Kasumi-1 (cell line): ENCODE measurements around the gene DDX39B.
"Not testable (repeated sequence)": the region's sequence is repeated elsewhere in the genome, so short reads cannot be mapped to it uniquely, and the experiment has no call there.

Experiments used
- DNase-seq, 2 experiments: peaks; one replicate each; lab custom pipeline; 2025; lab: John Stamatoyannopoulos, UW

The DDX39B gene

DNA sequence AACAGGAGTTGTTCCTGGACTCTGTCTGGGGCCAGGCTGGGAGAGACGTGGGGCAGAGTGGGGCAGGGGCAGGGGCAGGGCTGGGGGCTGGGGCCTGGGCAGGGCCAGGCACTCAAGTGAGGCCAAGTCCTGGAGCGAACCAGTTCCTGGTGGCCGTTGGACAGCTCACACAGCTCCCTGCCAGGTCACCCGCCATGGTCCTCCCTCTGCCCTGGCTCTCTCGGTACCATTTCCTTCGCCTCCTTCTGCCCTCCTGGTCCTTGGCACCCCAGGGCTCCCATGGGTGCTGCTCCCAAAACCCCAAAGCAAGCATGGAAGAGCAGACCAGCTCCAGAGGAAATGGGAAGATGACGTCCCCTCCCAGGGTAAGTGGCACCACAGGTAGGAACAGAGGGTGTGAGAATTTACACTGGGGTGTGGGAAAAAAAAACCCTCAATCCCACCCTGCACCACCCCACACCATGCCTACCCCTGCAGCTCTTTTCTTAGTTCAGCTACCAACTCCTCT, 12.9 kb downstream of the DDX39B start, which contains the start of gene MCCD1:
MCCD1 (plus strand) TSS at position 142 of the 508 bp plus-strand sequence; CDS start at position 195, 53 bp downstream.
- no peak for DNase-seq

DNA sequence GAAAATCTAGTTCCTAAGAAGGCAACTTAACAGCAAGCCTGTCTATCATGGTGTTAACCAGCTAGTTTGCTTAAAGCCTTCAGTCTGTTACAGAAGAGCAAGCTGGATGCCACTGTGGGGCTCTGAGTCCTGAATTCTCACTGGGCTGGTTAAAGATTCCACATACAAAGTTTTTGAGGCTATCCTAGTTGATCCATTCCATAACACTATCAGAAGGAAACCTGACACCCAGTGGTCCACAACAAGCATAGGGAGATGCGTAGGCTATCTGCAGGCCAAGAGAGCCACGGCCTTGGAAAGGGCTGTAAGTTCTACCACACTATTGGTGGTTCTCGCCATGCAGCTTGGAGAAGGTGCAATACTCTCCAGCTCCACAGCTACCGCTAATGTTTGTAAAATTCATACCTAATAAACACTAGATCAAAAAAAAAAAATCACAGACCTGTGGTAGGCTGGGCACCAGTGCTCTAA, 13.5 kb downstream of the DDX39B start:
- no peak for DNase-seq

GRCh38 chr6:31525932-31526591, 15.7 kb downstream of the DDX39B start:
- DNase-seq: no peak

DNA sequence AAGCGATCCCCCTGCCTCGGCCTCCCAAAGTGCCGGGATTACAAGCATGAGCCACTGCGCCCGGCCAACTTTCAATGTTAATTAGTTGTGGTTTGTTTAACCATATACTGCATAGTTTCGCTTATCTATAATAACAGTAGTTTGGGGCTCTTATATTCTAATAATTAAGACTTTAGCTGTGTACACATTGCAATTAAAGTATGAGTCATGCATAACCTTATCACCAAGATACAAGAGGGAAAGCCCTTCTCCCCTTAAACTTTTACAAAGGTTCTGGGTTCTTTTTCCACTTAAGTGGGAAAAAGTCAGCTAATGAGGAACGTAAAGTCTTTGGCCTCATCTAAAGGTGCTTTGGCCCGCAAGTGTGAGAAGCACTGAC, 16.3 kb downstream of the DDX39B start:
- no peak for DNase-seq

GRCh38 chr6:31521835-31522234, 20.0 kb downstream of the DDX39B start:
- no peak for DNase-seq

- DNase-seq: no peak
Measured at GRCh38 chr6:31513456-31514165, 28.2 kb downstream of the DDX39B start.

- DNase-seq: no peak
Measured at GRCh38 chr6:31510007-31510406, 31.8 kb downstream of the DDX39B start.

GRCh38 chr6:31509036-31509435, 32.8 kb downstream of the DDX39B start:
- not testable (repeated sequence) for DNase-seq

GRCh38 chr6:31502586-31502985, 39.2 kb downstream of the DDX39B start:
- DNase-seq: peak in 1 of 2 experiments; percentile 8

DNA sequence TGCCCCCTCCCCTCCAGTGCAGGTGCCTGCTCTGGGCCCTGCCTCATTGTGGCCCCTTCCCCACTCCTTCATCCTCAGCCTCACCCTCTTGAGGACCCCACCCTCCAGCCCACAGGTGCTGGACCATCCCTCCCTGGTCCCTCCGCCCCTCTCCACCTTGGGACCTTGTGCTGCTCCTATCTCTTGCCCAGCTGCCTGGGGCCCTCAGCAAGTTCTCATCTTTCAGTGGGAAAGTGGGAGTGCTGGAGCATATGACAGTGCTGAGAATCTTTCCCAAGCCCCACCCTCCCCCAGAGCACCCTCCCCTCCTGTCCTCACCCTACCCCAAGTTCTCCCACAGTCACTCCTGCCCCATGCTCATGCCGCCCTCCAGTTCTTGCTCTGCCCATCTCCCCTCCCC, 42.2 kb downstream of the DDX39B start:
- not testable (repeated sequence) for DNase-seq

DNA sequence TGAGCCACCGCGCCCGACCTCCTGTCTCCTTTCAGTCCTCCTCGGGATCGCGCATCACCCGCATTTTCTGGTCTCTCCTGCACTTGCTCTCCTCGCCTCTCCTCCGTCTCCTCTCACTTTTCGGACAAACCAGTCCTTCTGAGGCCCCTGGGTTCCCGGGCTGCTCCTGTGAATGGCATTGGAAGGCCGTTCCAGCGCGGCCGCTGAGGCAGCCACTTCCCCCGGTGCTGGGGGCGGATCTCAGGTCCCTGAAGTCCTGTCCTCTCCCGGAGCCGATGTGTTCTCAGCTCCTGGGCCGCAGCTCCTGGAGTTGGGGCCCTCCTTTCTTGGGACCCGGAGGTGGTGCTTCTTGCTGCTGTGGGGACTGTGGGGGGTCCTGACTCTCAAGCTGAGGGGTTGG, 43.1 kb downstream of the DDX39B start:
- DNase-seq: no peak

- DNase-seq: peak; percentile 94 to 96
Measured at GRCh38 chr6:31497531-31498476, 44.0 kb downstream of the DDX39B start, which contains the start of gene MICB. Gene MICB (plus strand): TSS chr6:31498145. CDS start chr6:31498194, 49 bp downstream.

- not testable (repeated sequence) for DNase-seq
Measured at GRCh38 chr6:31496826-31497225, 45.0 kb downstream of the DDX39B start.

- DNase-seq: no peak
Measured at GRCh38 chr6:31495580-31495979, 46.2 kb downstream of the DDX39B start.

DNA sequence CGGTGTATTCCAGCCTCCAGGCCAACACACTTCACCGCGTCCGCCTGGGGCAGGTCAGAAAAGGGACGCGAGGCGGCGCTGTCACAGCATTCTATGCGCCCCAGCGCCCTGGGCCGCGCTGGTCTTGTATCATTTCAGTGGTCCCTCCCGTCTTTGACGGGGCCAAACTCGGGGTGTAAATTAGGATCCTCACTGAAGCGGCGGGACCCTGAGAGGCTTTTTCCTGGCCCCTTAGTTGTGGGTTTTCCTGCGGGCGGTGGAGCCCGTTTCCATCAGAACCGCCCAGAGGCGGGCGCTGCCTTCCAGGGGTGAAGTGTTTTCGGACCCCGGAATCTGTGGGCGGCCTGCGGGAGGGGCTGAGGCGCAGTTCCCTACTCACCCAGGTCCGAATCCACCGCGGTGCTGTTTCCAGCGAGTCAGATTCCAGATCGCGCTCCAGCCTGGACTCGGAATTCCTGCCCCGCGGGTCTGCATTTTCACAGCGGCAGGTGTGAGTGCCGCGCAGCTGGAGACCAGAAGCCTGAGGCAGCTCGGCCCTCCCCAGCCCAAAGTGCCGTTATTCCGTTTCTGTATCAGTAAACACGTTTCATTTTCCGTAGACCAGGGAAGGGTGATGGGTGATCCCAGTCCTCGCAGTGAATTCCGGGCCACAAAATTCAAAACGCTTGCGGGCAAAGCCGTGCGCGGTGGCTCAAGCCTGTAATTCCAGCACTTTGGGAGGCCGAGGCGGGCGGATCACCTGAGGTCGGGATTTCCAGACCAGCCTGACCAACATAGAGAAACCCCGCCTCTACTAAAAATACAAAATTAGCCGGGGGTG, 47.7 kb downstream of the DDX39B start:
- DNase-seq: peak; percentile 72 to 77

- DNase-seq: not testable (repeated sequence)
Measured at GRCh38 chr6:31493550-31493874, 48.3 kb downstream of the DDX39B start.

DNA sequence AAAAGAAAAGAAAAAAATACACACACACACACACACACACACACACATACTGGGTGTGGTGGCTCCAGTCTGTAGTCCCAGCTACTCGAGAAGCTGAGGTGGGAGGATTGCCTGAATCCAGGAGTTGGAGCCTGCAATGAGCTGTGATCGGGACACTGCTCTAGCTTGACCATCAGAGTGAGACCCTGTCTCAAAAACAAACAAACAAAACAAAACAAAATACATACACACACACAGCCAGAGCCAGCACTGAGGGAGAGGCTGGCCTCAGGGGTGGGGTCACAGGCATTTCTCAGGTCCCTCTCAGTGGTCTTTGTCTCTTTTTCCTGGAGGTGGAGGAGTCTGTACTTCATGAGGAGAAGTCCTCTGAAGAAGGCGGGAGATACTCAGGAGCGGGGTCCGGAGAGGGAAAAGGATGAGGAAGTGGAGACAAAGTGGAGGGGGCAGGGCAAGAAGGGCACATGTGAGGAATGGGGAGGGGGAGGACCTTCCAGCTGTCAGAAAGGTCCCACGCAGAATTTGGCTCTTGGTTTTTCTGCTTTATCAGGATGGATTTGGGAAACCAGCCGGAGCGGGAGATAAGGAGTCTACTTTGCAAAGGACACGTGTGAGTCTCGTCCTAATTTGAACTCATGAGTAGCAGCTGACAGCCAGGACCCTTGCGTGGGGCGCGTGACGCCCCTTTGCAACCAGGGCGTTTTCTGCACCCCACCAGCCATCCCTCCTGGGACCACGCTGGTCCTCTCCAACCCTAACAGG, 51.5 kb downstream of the DDX39B start:
- DNase-seq: no peak

DNA sequence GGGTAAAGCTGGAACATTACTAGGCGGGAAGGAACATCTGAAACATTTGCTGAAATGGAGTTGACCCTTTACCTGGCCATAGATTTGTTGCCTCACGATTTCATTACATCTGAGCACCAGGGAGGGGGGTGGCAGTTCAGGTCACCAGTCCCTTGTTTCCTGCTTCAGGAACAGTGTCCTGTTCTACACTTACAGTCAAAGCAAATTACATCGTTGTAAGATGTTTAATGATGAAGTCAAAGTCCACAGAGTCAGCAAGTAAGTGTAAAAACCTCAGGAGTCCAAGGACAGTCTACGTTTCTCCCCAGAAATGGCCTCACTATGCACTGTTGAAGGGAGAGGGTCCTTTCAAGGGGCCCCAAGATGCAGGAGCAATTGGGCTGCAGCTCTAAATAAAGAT, 52.7 kb downstream of the DDX39B start:
- no peak for DNase-seq

- not testable (repeated sequence) for DNase-seq
Measured at GRCh38 chr6:31487674-31488073, 54.1 kb downstream of the DDX39B start.

DNA sequence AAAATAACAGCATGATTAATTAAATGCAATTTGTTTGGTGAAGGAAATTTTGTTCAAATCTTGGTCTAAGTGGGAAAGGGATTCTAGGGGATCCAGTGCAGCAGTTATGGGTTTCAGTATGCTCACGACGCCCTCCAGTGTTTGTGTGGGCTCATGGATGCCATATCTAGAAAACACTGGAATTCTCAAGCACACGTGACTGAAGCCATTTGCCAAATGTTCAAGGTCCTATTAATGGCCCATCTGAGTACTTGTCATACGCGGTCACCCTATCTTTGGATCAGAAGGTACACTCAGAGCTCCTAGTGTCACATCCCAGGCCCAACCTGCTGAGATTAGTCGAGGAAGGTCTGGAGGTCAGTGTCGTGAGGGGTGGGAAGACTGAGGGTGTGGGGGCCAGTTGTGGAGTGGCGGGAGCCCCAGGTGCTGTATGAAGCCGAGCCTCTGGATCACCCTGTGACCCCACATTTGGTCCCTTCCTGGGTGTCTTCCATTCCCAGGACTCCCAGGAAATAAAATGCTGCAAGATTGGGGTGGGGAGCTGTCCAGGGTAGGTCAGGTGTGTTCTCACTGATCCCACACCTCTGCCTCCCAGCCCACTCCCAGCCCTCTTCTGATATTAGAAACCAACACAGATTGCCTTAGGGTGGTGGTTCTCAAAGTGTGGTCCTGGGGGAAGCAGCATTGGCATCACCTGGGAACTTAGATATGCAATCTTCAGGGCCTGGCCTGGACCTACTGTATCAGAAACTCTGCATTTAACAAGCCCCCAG, 55.6 kb downstream of the DDX39B start:
- DNase-seq: not testable (repeated sequence)
